Measurements from ENCODE around the gene MEOX1. TPM values are rescaled to one million over a fixed set of nuclear protein-coding genes. Genes with fewer than 3 reads are reported as not detected.

The MEOX1 gene
- total and polyA plus RNA-seq, 8 donors: 1.2 to 5.1 (median 2.6) TPM; not detected in 3

DNA sequence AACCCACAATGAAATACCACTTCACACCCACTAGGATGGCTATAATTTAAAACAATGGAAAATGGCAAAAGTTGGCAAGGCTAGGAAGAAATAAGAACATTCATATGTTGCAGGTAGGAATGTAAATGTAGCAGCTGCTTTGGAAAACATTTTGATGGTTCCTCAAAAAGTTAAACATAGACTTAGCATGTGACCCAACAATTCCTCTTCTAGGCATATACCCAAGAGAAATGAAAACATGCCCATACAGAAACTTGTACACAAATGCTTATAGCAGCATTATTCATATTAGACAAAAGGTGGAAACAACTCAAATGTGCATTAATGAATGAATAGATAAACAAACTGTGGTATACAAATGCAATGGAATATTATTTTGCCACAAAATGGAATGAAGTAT lies 36.1 kb downstream of the MEOX1 start:
- TF ChIP-seq POLR2A (IDR thresholded peaks at IDR 0.05): no peak
- TF ChIP-seq POLR2AphosphoS5 (IDR thresholded peaks at IDR 0.05): no peak
- TF ChIP-seq, protein P1, sequence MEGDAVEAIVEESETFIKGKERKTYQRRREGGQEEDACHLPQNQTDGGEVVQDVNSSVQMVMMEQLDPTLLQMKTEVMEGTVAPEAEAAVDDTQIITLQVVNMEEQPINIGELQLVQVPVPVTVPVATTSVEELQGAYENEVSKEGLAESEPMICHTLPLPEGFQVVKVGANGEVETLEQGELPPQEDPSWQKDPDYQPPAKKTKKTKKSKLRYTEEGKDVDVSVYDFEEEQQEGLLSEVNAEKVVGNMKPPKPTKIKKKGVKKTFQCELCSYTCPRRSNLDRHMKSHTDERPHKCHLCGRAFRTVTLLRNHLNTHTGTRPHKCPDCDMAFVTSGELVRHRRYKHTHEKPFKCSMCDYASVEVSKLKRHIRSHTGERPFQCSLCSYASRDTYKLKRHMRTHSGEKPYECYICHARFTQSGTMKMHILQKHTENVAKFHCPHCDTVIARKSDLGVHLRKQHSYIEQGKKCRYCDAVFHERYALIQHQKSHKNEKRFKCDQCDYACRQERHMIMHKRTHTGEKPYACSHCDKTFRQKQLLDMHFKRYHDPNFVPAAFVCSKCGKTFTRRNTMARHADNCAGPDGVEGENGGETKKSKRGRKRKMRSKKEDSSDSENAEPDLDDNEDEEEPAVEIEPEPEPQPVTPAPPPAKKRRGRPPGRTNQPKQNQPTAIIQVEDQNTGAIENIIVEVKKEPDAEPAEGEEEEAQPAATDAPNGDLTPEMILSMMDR (IDR thresholded peaks at IDR 0.05): no peak
- no peak for TF ChIP-seq EP300 (IDR thresholded peaks at IDR 0.05)
- peaks cover 0 to 16% (median 8%) of the 10 kb centered on the region in 4 donors for H3K4me1 ChIP-seq
- intact Hi-C loops (cut with DNase I; ENCODE audit: low total_unique reads): no loop called here

DNA sequence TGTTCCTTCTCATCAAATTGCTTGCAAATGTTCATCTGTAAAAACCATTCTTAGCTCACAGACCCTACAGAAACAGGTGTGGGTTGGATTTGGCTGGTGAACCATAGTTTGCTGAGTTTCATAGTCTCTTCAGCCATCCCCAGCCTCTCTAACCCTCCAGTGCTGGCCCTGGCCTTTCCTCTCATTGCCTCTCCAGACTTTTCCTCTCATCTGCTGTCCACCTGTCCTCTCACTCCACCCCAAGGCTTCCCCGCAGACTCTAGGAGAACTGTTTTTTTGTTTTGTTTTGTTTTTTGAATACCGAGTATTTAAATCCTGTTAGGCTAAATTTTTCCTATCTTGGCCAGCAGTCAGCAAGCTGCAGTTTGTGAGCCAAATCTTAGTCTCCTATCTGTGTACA lies 41.1 kb downstream of the MEOX1 start:
- H3K27ac ChIP-seq: no peak overlapping the region
- H3K27me3 ChIP-seq: no peaks in the 10 kb centered on the region
- 9 to 24% (median 21%) methylated on average over 2 of the region's 2 CpGs for WGBS, 5 donors
- no peak for DNase-seq
- H3K36me3 ChIP-seq: no peaks in the 10 kb centered on the region
- intact Hi-C loops (cut with DNase I; ENCODE audit: low total_unique reads): no loop called here
- TF ChIP-seq, protein P1 (IDR thresholded peaks at IDR 0.05): no peak
- TF ChIP-seq EP300 (IDR thresholded peaks at IDR 0.05): no peak
- H3K4me3 ChIP-seq: no peak overlapping the region
- peaks cover 0 to 15% (median 9%) of the 10 kb centered on the region in 4 donors for H3K4me1 ChIP-seq
- H3K9me3 ChIP-seq: no peaks in the 10 kb centered on the region

More for the DNA sequence above, 36.1 kb downstream of the MEOX1 start:
- Histone ChIP-seq H3K27ac (no peak overlapping the region), H3K36me3 (no peaks in the 10 kb centered on the region), H3K27me3 (peaks cover 0 to 24% (median 0%) of the 10 kb centered on the region in 3 donors), H3K9me3 (no peaks in the 10 kb centered on the region), H3K4me3 (no peak overlapping the region)
- no peak for DNase-seq

- Histone ChIP-seq H3K27ac (no peak overlapping the region), H3K27me3 (no peaks in the 10 kb centered on the region), H3K36me3 (no peaks in the 10 kb centered on the region), H3K4me1 (peaks cover 0 to 17% (median 11%) of the 10 kb centered on the region in 4 donors), H3K9me3 (no peaks in the 10 kb centered on the region), H3K4me3 (no peak overlapping the region)
- intact Hi-C loops (cut with DNase I; ENCODE audit: low total_unique reads): no loop called here
- no peak for DNase-seq
- TF ChIP-seq POLR2AphosphoS5 (IDR thresholded peaks at IDR 0.05): no peak
- TF ChIP-seq, protein P1 (IDR thresholded peaks at IDR 0.05): no peak
- TF ChIP-seq EP300 (IDR thresholded peaks at IDR 0.05): no peak
- TF ChIP-seq POLR2A (IDR thresholded peaks at IDR 0.05): no peak
- 47 to 64% (median 56%) methylated on average over 9 of the region's 9 CpGs for WGBS, 5 donors
Observed at GRCh38 chr17:43620147-43620546, 41.6 kb downstream of the MEOX1 start.

DNA sequence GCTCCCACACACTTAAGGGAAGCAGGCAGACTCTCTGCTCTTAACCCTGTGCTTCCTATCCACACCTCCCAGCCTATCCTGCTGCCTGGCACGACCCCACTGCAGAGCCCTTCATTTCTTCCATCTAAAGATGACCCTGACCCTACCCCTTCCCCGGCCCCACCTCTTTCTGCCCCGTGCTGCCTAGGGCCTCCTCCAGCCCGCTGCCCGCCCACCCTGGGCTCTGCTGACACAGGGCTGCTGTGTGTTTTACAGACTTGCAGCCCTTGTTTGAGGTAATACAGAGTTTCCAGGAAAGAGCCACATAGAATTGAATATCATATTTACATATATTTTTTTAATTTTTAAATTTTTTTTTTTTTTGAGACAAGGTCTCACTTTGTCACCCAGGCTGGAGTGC lies 42.0 kb downstream of the MEOX1 start:
- TF ChIP-seq POLR2A (IDR thresholded peaks at IDR 0.05) (no peak), POLR2AphosphoS5 (IDR thresholded peaks at IDR 0.05) (no peak), EP300 (IDR thresholded peaks at IDR 0.05) (no peak)
- TF ChIP-seq, protein P1 (IDR thresholded peaks at IDR 0.05): no peak
- no peak overlapping the region for H3K4me3 ChIP-seq
- H3K36me3 ChIP-seq: no peaks in the 10 kb centered on the region
- H3K27ac ChIP-seq: no peak overlapping the region
- no peaks in the 10 kb centered on the region for H3K9me3 ChIP-seq
- DNase-seq: no peak
- 52 to 72% (median 69%) methylated on average over 5 of the region's 5 CpGs for WGBS, 5 donors
- H3K27me3 ChIP-seq: no peaks in the 10 kb centered on the region
- intact Hi-C loops (cut with DNase I; ENCODE audit: low total_unique reads): no loop called here
- peaks cover 2 to 21% (median 13%) of the 10 kb centered on the region in 4 donors for H3K4me1 ChIP-seq

Measured in stomach (tissue), 9 donors.